ENCODE data around the gene NKAP.
A peak's percentile ranks its signal among the peaks of the same experiment; 100 is the strongest.
"Not testable (repeated sequence)": the region's sequence is repeated elsewhere in the genome, so short reads cannot be mapped to it uniquely, and the experiment has no call there.

NKAP gene

DNA sequence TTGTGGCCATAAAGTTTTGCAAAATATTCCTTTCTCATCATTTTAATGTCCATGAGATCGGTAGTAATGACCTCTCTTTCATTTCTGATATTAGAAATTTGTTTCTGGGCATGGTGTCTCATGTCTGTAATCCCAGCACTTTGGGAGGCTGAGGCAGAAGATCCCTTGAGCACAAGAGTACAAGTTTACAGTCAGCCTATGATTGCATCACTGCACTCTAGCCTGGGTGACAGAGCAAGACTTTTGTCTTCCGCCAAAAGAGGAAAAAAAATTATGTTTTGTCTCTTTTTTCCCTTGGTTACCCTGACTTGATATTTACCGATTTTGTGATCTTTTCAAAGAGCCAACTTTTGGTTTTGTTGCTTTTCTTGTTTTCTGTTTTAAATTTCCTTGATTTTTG is 10.8 kb upstream of the NKAP start:
- Histone ChIP-seq H3K27me3 (ENCODE audit: insufficient read depth, insufficient read length) (no peaks in the 10 kb centered on the region), H3K9ac (ENCODE audit: insufficient read length, low read depth) (no peak overlapping the region), H3K36me3 (ENCODE audit: insufficient read depth, insufficient read length, low read length) (no peaks in the 10 kb centered on the region), H3K4me3 (ENCODE audit: insufficient read length, low read depth) (no peak overlapping the region), H3K4me1 (ENCODE audit: insufficient read depth, insufficient read length) (no peaks in the 10 kb centered on the region), H3K9me3 (ENCODE audit: insufficient read depth, low read length) (no peaks in the 10 kb centered on the region)
- no peak for DNase-seq (ENCODE audit: low read depth, low spot score)
- no peak for TF ChIP-seq YY1 (IDR thresholded peaks at IDR 0.05; ENCODE audit: insufficient read depth, insufficient read length)
- no peak for TF ChIP-seq ZNF274 (IDR thresholded peaks at IDR 0.05; ENCODE audit: low read depth, low read length)
- no peak for TF ChIP-seq SUZ12 (IDR thresholded peaks at IDR 0.05; ENCODE audit: extremely low read depth, insufficient read depth, insufficient read length)

- no peak for TF ChIP-seq YY1 (IDR thresholded peaks at IDR 0.05; ENCODE audit: insufficient read depth, insufficient read length)
- H3K9ac ChIP-seq (ENCODE audit: insufficient read length, low read depth) = no peak overlapping the region
Observed at GRCh38 chrX:119948381-119948780, 4.8 kb upstream of the NKAP start.

DNA sequence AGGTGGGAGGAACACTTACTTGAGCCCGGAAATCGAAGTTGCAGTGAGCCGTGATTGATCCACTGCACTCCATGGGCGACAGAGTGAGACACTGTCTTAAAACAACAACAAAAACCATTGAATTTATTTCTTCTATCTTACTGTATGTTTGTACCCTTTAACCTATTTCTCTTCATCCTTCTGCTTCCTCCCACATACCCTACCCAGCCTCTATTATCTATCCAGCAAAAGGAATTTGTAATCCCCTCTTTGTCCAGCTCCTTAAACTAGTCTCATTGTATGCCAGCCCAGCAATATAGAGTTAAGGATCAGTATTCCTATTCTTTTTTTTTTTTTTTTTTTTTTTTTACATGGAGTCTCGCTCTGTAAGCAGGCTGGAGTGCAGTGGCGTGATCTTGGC is 1.9 kb upstream of the NKAP start:
- H3K4me3 ChIP-seq (ENCODE audit: insufficient read length, low read depth) = no peak overlapping the region

More at GRCh38 chrX:119948381-119948780, 4.8 kb upstream of the NKAP start:
- Histone ChIP-seq H3K27me3 (ENCODE audit: insufficient read depth, insufficient read length) (no peaks in the 10 kb centered on the region), H3K4me3 (ENCODE audit: insufficient read length, low read depth) (no peak overlapping the region), H3K4me1 (ENCODE audit: insufficient read depth, insufficient read length) (no peaks in the 10 kb centered on the region), H3K36me3 (ENCODE audit: insufficient read depth, insufficient read length, low read length) (no peaks in the 10 kb centered on the region), H3K9me3 (ENCODE audit: insufficient read depth, low read length) (no peaks in the 10 kb centered on the region)
- no peak for DNase-seq (ENCODE audit: low read depth, low spot score)

DNA sequence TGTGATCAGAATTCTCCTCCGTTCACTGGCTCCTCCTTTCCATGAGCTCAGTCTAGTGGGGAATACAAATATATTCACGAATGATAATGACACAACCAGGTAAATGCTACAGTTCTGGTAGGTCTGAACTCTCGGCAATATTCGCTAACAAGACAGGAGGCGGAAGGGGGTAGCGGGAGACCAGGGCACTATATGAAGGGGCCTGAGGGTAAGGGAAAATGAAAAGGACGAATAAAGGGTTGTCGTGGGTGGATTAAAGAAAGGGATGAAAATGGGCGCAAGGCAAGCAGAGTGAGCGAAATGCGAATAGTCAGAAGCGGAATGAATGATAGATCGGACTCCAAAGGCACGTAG is 743 bp downstream of the NKAP start:
- Histone ChIP-seq H3K4me3 (ENCODE audit: insufficient read length, low read depth) (peak overlapping the region; percentile 92), H3K27me3 (ENCODE audit: insufficient read depth, insufficient read length) (no peaks in the 10 kb centered on the region), H3K4me1 (ENCODE audit: insufficient read depth, insufficient read length) (no peaks in the 10 kb centered on the region), H3K9ac (ENCODE audit: insufficient read length, low read depth) (peak overlapping the region; percentile 94), H3K36me3 (ENCODE audit: insufficient read depth, insufficient read length, low read length) (peaks cover 1% of the 10 kb centered on the region), H3K9me3 (ENCODE audit: insufficient read depth, low read length) (no peaks in the 10 kb centered on the region)
- TF ChIP-seq SUZ12 (IDR thresholded peaks at IDR 0.05; ENCODE audit: extremely low read depth, insufficient read depth, insufficient read length) (no peak), YY1 (IDR thresholded peaks at IDR 0.05; ENCODE audit: insufficient read depth, insufficient read length) (no peak), ZNF274 (IDR thresholded peaks at IDR 0.05; ENCODE audit: low read depth, low read length) (no peak)
- DNase-seq (ENCODE audit: low read depth, low spot score) = no peak

More for the DNA sequence above, 1.9 kb upstream of the NKAP start:
- Histone ChIP-seq H3K9me3 (ENCODE audit: insufficient read depth, low read length) (no peaks in the 10 kb centered on the region), H3K36me3 (ENCODE audit: insufficient read depth, insufficient read length, low read length) (no peaks in the 10 kb centered on the region), H3K27me3 (ENCODE audit: insufficient read depth, insufficient read length) (no peaks in the 10 kb centered on the region), H3K9ac (ENCODE audit: insufficient read length, low read depth) (no peak overlapping the region), H3K4me1 (ENCODE audit: insufficient read depth, insufficient read length) (no peaks in the 10 kb centered on the region)
- TF ChIP-seq ZNF274 (IDR thresholded peaks at IDR 0.05; ENCODE audit: low read depth, low read length) (no peak), YY1 (IDR thresholded peaks at IDR 0.05; ENCODE audit: insufficient read depth, insufficient read length) (no peak), SUZ12 (IDR thresholded peaks at IDR 0.05; ENCODE audit: extremely low read depth, insufficient read depth, insufficient read length) (no peak)
- DNase-seq (ENCODE audit: low read depth, low spot score) = no peak

- Histone ChIP-seq H3K27me3 (ENCODE audit: insufficient read depth, insufficient read length) (no peaks in the 10 kb centered on the region), H3K36me3 (ENCODE audit: insufficient read depth, insufficient read length, low read length) (peaks cover 5% of the 10 kb centered on the region), H3K9me3 (ENCODE audit: insufficient read depth, low read length) (no peaks in the 10 kb centered on the region), H3K9ac (ENCODE audit: insufficient read length, low read depth) (peak overlapping the region; percentile 94), H3K4me3 (ENCODE audit: insufficient read length, low read depth) (peak overlapping the region; percentile 92), H3K4me1 (ENCODE audit: insufficient read depth, insufficient read length) (no peaks in the 10 kb centered on the region)
- TF ChIP-seq YY1 (IDR thresholded peaks at IDR 0.05; ENCODE audit: insufficient read depth, insufficient read length) (no peak), SUZ12 (IDR thresholded peaks at IDR 0.05; ENCODE audit: extremely low read depth, insufficient read depth, insufficient read length) (no peak), ZNF274 (IDR thresholded peaks at IDR 0.05; ENCODE audit: low read depth, low read length) (no peak)
- no peak for DNase-seq (ENCODE audit: low read depth, low spot score)
Observed at GRCh38 chrX:119942173-119942819, 1.3 kb downstream of the NKAP start.

- Histone ChIP-seq H3K4me3 (ENCODE audit: insufficient read length, low read depth) (no peak overlapping the region), H3K9me3 (ENCODE audit: insufficient read depth, low read length) (no peaks in the 10 kb centered on the region), H3K9ac (ENCODE audit: insufficient read length, low read depth) (no peak overlapping the region), H3K36me3 (ENCODE audit: insufficient read depth, insufficient read length, low read length) (peaks cover 5% of the 10 kb centered on the region), H3K27me3 (ENCODE audit: insufficient read depth, insufficient read length) (no peaks in the 10 kb centered on the region), H3K4me1 (ENCODE audit: insufficient read depth, insufficient read length) (no peaks in the 10 kb centered on the region)
- DNase-seq (ENCODE audit: low read depth, low spot score) = no peak
- no peak for TF ChIP-seq SUZ12 (IDR thresholded peaks at IDR 0.05; ENCODE audit: extremely low read depth, insufficient read depth, insufficient read length)
- no peak for TF ChIP-seq ZNF274 (IDR thresholded peaks at IDR 0.05; ENCODE audit: low read depth, low read length)
- no peak for TF ChIP-seq YY1 (IDR thresholded peaks at IDR 0.05; ENCODE audit: insufficient read depth, insufficient read length)
Observed at GRCh38 chrX:119941336-119941735, 2.2 kb downstream of the NKAP start.

DNA sequence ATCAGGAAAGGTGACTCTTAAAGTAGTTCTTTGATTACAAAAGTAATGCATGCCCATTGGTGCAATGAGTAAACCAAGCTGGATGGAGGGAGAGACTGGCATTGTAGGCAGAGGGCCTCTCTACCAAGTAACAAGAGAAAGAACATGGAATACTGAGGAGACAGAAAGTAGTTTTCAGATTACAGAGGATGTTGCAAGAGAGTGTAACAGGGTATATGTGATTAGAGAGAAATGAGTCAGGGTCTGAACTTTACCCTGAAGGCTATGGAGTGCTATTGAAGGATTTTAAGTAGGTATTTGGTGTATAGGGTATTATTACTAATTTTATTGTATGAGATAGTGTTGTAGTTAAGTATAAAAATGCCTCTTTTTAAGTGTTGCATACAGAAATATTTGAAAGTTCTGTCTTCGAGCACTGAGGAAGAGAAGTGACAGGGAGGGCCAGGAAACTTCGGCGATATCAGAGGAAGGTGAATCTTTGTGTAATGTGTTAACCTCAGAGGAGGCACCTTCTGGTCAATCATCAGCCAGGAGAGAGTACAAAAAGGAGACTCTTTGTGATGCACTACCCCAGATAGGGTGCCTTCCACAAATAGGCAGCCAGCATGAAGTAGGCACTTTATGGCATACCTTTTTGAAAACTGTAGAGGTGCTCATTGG is 8.2 kb downstream of the NKAP start:
- DNase-seq (ENCODE audit: low read depth, low spot score) = no peak
- Histone ChIP-seq H3K4me1 (ENCODE audit: insufficient read depth, insufficient read length) (no peaks in the 10 kb centered on the region), H3K27me3 (ENCODE audit: insufficient read depth, insufficient read length) (no peaks in the 10 kb centered on the region), H3K36me3 (ENCODE audit: insufficient read depth, insufficient read length, low read length) (peaks cover 49% of the 10 kb centered on the region), H3K9me3 (ENCODE audit: insufficient read depth, low read length) (no peaks in the 10 kb centered on the region), H3K4me3 (ENCODE audit: insufficient read length, low read depth) (no peak overlapping the region), H3K9ac (ENCODE audit: insufficient read length, low read depth) (no peak overlapping the region)
- no peak for TF ChIP-seq ZNF274 (IDR thresholded peaks at IDR 0.05; ENCODE audit: low read depth, low read length)
- no peak for TF ChIP-seq SUZ12 (IDR thresholded peaks at IDR 0.05; ENCODE audit: extremely low read depth, insufficient read depth, insufficient read length)
- TF ChIP-seq YY1 (IDR thresholded peaks at IDR 0.05; ENCODE audit: insufficient read depth, insufficient read length) = no peak

DNA sequence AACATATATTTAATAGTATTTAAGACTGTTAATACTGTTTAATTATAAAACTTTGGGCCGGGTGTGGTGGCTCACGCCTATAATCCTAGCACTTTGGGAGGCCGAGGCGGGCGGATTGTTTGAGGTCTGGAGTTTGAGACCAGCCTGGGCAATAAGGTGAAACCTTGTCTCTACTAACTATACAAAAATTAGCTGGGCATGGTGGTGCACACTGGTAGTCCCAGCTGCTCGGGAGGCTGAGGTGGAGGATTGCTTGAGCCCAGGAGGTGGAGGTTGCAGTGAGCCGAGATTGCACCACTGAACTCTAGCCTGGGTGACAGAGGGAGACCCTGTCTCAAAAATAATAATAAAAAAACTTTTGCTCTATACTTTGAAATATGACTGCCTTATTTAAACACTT is 21.2 kb downstream of the NKAP start:
- H3K4me1 ChIP-seq (ENCODE audit: insufficient read depth, insufficient read length); DNase-seq (ENCODE audit: low read depth, low spot score); H3K27me3 ChIP-seq (ENCODE audit: insufficient read depth, insufficient read length); H3K9ac ChIP-seq (ENCODE audit: insufficient read length, low read depth); H3K36me3 ChIP-seq (ENCODE audit: insufficient read depth, insufficient read length, low read length); H3K4me3 ChIP-seq (ENCODE audit: insufficient read length, low read depth); H3K9me3 ChIP-seq (ENCODE audit: insufficient read depth, low read length): not testable (repeated sequence)
